HepG2 (cell line): ENCODE data around the gene UPB1. TPM values are rescaled to one million over a fixed set of nuclear protein-coding genes. Genes with fewer than 3 reads are reported as not detected.

Experiments used
- ATAC-seq: fragments of 200-7000 bp; cut with Tn5 transposase; 3 replicates; pipeline ENCODE4 v1.9.1; 2020; ENCODE audit warnings: mild to moderate bottlenecking, moderate library complexity
- BruUV-seq: library from RNA; stranded (reverse); fragments of 400-500 nt; replicated peaks from 2 replicates; lab custom pipeline; 2021; lab: Mats Ljungman, UMichigan
- CTCF ChIA-PET: fragments of 300-600 bp; formaldehyde crosslinking; extraction: SDS; loops from one replicate; lab custom pipeline; 2021; ENCODE audit warnings: low total read pairs, inconsistent platforms, low intra/inter-chr PET ratio; lab: Yijun Ruan, JAX
- POLR2A ChIA-PET: fragments of 350-600 bp; sonication (Branson Sonifier 250); formaldehyde crosslinking; loops from one replicate; lab custom pipeline; 2020; ENCODE audit warnings: antibody characterized with exemption, inconsistent platforms; lab: Yijun Ruan, JAX
- DNase-seq: peaks from one replicate; pipeline ENCODE4 v3.0.0-alpha.2; 2015; ENCODE audit warnings: low spot score
- FAIRE-seq: peaks from 3 replicates; lab custom pipeline; 2011; peaks lifted over from hg19 to GRCh38; lab: Jason Lieb, UNC
- H2AFZ ChIP-seq: one replicate; pipeline ENCODE4 v1.6.1; 2011; ENCODE audit warnings: low read length, inconsistent platforms
- H3K27ac ChIP-seq: fragments of 300-600 bp; 3 replicates; pipeline ENCODE4 v1.8.0; 2011; ENCODE audit warnings: mixed run types, mild to moderate bottlenecking, mixed read lengths, low read length, inconsistent platforms; ENCODE audit not compliant: insufficient read depth; ENCODE audit errors: extremely low read length
- H3K27me3 ChIP-seq, 2 experiments: fragments of 200-600 bp in 1 of 2; 2 replicates in 1 of 2; 3 replicates in 1 of 2; pipeline versions ENCODE4 v1.6.0 to v1.8.0; 2011; ENCODE audit warnings: low read length in 2 of 2, mild to moderate bottlenecking in 2 of 2, moderate library complexity in 2 of 2, inconsistent platforms in 1 of 2; ENCODE audit not compliant: insufficient read depth in 2 of 2, control insufficient read depth in 1 of 2
- H3K36me3 ChIP-seq, 2 experiments: fragments of 200-600 bp in 1 of 2; replicated peaks in 1 of 2; 2 replicates in 1 of 2; 3 replicates in 1 of 2; pipeline versions ENCODE4 v1.5.1 to v1.8.0; 2011; ENCODE audit warnings: low read length in 2 of 2, inconsistent platforms in 1 of 2; ENCODE audit not compliant: insufficient read depth in 2 of 2, control insufficient read depth in 1 of 2
- H3K4me1 ChIP-seq: 2 replicates; pipeline ENCODE4 v1.5.1; 2012; ENCODE audit warnings: low read length, inconsistent platforms; ENCODE audit not compliant: insufficient read depth
- H3K4me2 ChIP-seq: 2 replicates; pipeline ENCODE4 v1.6.0; 2011; ENCODE audit warnings: low read depth, low read length, inconsistent platforms
- H3K4me3 ChIP-seq, 3 experiments: fragments of 200-600 bp in 1 of 3; sonication (generic), shearing (Covaris generic) in 1 of 3; replicated peaks in 1 of 3; 2 replicates each; pipeline ENCODE4 v1.5.1; 2011 to 2016; ENCODE audit warnings: low read length in 3 of 3, inconsistent platforms in 2 of 3, low read depth in 2 of 3, mild to moderate bottlenecking in 2 of 3, control low read depth in 1 of 3, mixed read lengths in 1 of 3; ENCODE audit not compliant: insufficient read depth in 1 of 3
- H3K79me2 ChIP-seq: one replicate; pipeline ENCODE4 v1.6.1; 2011; ENCODE audit warnings: low read length, inconsistent platforms; ENCODE audit not compliant: insufficient read depth
- H3K9ac ChIP-seq: 2 replicates; pipeline ENCODE4 v1.6.0; 2011; ENCODE audit warnings: mild to moderate bottlenecking, low read depth, low read length, inconsistent platforms; ENCODE audit not compliant: insufficient read depth
- H3K9me3 ChIP-seq: 2 replicates; pipeline ENCODE4 v1.5.1; 2012; ENCODE audit warnings: mild to moderate bottlenecking, low read length
- H4K20me1 ChIP-seq: 2 replicates; pipeline ENCODE4 v1.6.0; 2011; ENCODE audit warnings: inconsistent platforms, mild to moderate bottlenecking, low read length, moderate library complexity; ENCODE audit not compliant: insufficient read depth
- HOXA7 ChIP-seq: sonication (generic); formaldehyde crosslinking; IDR thresholded peaks from 2 replicates; pipeline ENCODE4 v1.8.1; 2022; ENCODE audit warnings: mild to moderate bottlenecking, missing genetic modification reagents, moderate library complexity
- MAFF ChIP-seq: IDR thresholded peaks from 2 replicates; pipeline ENCODE4 v1.6.1; 2011; ENCODE audit warnings: low read depth, low read length, improper control_type of control experiment
- MYNN ChIP-seq: sonication (generic); formaldehyde crosslinking; IDR thresholded peaks from 2 replicates; pipeline ENCODE4 v1.4.0; 2020; ENCODE audit warnings: mild to moderate bottlenecking, low read depth, missing genetic modification reagents
- RBFOX2 ChIP-seq: fragments of 200-400 bp; formaldehyde crosslinking; IDR thresholded peaks from 2 replicates; pipeline ENCODE4 v1.6.1; 2017; ENCODE audit warnings: low read depth, mild to moderate bottlenecking, low read length
- RBM22 ChIP-seq: fragments of 200-400 bp; formaldehyde crosslinking; optimal IDR thresholded peaks from 2 replicates; pipeline ENCODE3; 2017; ENCODE audit warnings: mild to moderate bottlenecking, low read length, moderate library complexity
- ZC3H13 ChIP-seq: sonication (generic); formaldehyde crosslinking; IDR thresholded peaks from 2 replicates; pipeline ENCODE4 v1.8.1; 2023; ENCODE audit warnings: mild to moderate bottlenecking, missing genetic modification reagents, moderate library complexity
- ZNF33B ChIP-seq: sonication (generic); formaldehyde crosslinking; IDR thresholded peaks from 2 replicates; pipeline ENCODE4 v1.5.1; 2020; ENCODE audit warnings: mild to moderate bottlenecking, missing genetic modification reagents
- WGBS: methylation state at CpG from one replicate; pipeline ENCODE4 v1.1.6; 2017; ENCODE audit warnings: low lambda C conversion rate; 5-methylcytosine and 5-hydroxymethylcytosine counted together
- in situ Hi-C: cut with HindIII; loops from 2 replicates; pipeline ENCODE4 v1.10.0; 2017; ENCODE audit warnings: low pct_unique_long_range_greater_than_20kb; ENCODE audit not compliant: extremely low pct_ligation_motif_present
- intact Hi-C: fragments of 100-400 bp; cut with micrococcal nuclease; formaldehyde crosslinking; loops from one replicate; pipeline ENCODE4 v1.10.0; 2022; ENCODE audit not compliant: unreplicated experiment
- polyA plus RNA-seq, 8 experiments: library from polyadenylated mRNA; depleted of rRNA in 3 of 8; stranded (reverse) in 7 of 8; unstranded in 1 of 8; fragments of >200 nt; fragmentation: Illumina TruSeq in 4 of 8; extraction: Trizol in 4 of 8; gene quantifications; 2 replicates each; pipeline versions ENCODE4 v1.2.1 to v1.2.3, GENCODE V29; 2011 to 2016; ENCODE audit warnings: low read depth in 4 of 8, missing spikeins in 1 of 8, mixed read lengths in 1 of 8; ENCODE audit not compliant: insufficient read depth in 1 of 8
- total RNA-seq, 5 experiments: library from RNA; depleted of rRNA; stranded (reverse); fragments of >200 nt; fragmentation: Illumina TruSeq; extraction: Trizol; gene quantifications; 2 replicates each; pipeline ENCODE4 v1.2.3, GENCODE V29; 2016; ENCODE audit warnings: low read depth in 1 of 5

Gene UPB1
- total and polyA plus RNA-seq, 2 of the 13 experiments (the other 11 are each of a cell fraction or from before 2014, with no cell fraction given) = 0.38 to 1.2 TPM

- TF ChIP-seq MYNN = no peak
- no peak for TF ChIP-seq MAFF
These were observed 45.3 kb downstream of the UPB1 start (continued) for GRCh38 chr22:24540470-24540869.

GRCh38 chr22:24541681-24542515 is 46.8 kb downstream of the UPB1 start:
- peak; percentile 70 for TF ChIP-seq RBM22
- no peak for TF ChIP-seq ZNF33B (CRISPR knock-in tag)
- peak; percentile 82; the same call in 1 of the 2 replicates for TF ChIP-seq ZC3H13 (CRISPR knock-in tag)
- TF ChIP-seq, all 625 proteins: peak for 2
- in situ Hi-C loops (no loop called here), intact Hi-C loops (no loop called here)
- peaks cover 44 to 64% of the 10 kb centered on the region in 2 experiments for H3K36me3 ChIP-seq
- H3K27ac ChIP-seq = no peak overlapping the region
- ATAC-seq = no peak
- H3K4me3 ChIP-seq = no peak overlapping the region
- no peak overlapping the region for H3K4me2 ChIP-seq
- H3K9me3 ChIP-seq = no peaks in the 10 kb centered on the region
- POLR2A ChIA-PET = interaction anchor here (1.0 to 1.5 kb wide), 4 partner anchors 8 to 67 kb away, joined by 3 to 6 read pairs (median 3); no protein-coding TSS in a partner anchor
- no peak overlapping the region for H3K9ac ChIP-seq
- WGBS = 97% methylated on average over 3 of the region's 6 CpGs
- DNase-seq = no peak
- no TSS peak for BruUV-seq
- FAIRE-seq = no peak
- H4K20me1 ChIP-seq = no peaks in the 10 kb centered on the region
- peaks cover under 1% of the 10 kb centered on the region for H3K79me2 ChIP-seq
- CTCF ChIA-PET = no interaction called here
- H3K27me3 ChIP-seq = no peaks in the 10 kb centered on the region
- peaks cover 15% of the 10 kb centered on the region for H3K4me1 ChIP-seq
- no peak overlapping the region for H2AFZ ChIP-seq

- no peak for DNase-seq
- CTCF ChIA-PET = no interaction called here
These were observed 47.5 kb downstream of the UPB1 start for GRCh38 chr22:24542641-24543040.

More at GRCh38 chr22:24542641-24543040, 47.5 kb downstream of the UPB1 start:
- H3K79me2 ChIP-seq = peaks cover 5% of the 10 kb centered on the region
- no peaks in the 10 kb centered on the region for H4K20me1 ChIP-seq
- H3K9ac ChIP-seq = no peak overlapping the region
- BruUV-seq = no TSS peak
- TF ChIP-seq HOXA7 (CRISPR knock-in tag) (no peak), RBFOX2 (0 out of 2 replicates have a peak, but pooled peaks have one; percentile 28)
- no peak overlapping the region for H3K4me3 ChIP-seq
- POLR2A ChIA-PET = interaction anchor here (1.5 kb wide), 1 partner anchor 12 kb away, joined by 3 read pairs; no protein-coding TSS in a partner anchor
- no peak overlapping the region for H3K4me2 ChIP-seq
- no peak overlapping the region for H2AFZ ChIP-seq
- peaks cover 50 to 71% of the 10 kb centered on the region in 2 experiments for H3K36me3 ChIP-seq
- H3K27me3 ChIP-seq = no peaks in the 10 kb centered on the region
- 96% methylated on average over 3 of the region's 9 CpGs for WGBS
- H3K27ac ChIP-seq = no peak overlapping the region
- in situ Hi-C loops (no loop called here), intact Hi-C loops (no loop called here)
- no peaks in the 10 kb centered on the region for H3K9me3 ChIP-seq
- ATAC-seq (no peak), FAIRE-seq (no peak)
- H3K4me1 ChIP-seq = peaks cover 23% of the 10 kb centered on the region
